Hypothalamus (tissue), 51 donors: ENCODE data around the gene KRT5.

ENCODE experiments used
- DNase-seq, 51 donors: peaks; one replicate each; lab custom pipeline; 2025; lab: John Stamatoyannopoulos, UW

The KRT5 gene

DNA sequence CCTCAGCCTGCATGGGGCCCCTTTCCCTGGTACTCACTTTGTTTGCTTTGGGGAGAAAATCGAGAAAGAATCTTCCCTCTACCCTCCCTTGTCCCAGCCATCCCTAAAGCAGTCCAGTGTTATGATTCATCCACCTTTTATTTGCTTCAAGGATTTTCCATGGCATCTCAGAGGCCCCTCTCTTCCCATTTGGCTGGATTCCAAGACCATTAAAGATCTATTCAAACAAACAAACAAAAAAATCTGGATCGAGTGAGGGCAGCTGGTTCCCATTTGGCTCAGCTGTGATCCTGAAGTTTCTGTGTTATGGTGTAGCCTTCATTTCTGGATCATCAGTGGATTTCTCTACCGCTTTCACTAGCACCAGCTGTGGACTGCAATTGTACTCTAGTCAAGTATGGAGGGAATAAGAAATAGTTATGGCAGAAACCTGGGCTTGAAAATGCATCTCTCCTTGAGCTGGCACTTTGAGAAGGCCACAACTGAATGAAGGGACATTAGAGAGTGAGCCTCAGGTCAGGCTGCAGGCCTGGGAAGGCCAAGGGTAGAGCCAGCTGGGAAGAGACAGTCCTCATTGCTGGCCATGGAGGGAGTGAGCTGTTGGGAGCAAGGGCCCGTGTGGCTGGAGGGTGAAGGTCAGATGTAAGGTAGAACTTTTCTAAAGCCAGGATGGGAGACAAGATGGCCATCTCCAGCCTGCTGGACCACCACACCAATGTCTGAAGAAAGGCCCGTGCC, 19.1 kb upstream of the KRT5 start:
- no peak for DNase-seq

DNA sequence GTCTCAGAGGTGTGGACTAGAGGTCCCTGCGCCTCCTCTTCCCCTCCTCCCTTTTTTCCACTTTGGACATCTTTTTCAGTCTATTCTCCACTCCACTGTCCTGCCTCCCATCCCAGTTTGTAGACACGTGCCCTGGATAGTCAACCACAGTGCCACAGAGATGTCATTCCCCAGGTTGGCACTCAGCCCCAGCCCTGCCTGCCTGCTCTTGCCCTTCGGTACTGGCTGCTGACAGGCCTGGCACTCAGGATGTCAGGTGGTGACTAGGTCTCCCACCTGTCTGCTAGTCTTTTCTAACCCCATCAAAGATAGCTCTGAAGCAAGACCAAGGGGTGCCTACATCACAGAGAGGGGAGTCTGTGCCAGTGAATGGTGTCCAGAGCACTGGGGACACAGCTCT, 16.9 kb upstream of the KRT5 start:
- DNase-seq = no peak

DNA sequence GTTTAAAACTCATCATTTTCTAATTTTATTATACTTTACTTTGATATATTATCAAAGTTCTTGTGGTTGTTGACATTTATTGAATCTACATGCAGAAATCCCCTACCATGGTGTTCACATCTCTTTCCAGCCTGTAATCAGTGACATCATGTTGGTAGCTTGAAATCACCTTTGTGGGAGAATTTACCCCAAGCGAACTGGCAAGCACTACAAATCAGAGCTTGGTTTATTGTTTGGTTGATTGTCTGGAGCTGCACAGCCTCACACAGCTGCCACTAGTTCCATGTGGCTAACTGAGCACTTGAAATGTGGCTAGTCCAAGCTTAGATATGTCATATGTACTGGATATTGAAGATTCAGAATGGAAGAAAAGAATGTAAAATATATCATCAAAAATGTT, 15.4 kb upstream of the KRT5 start:
- no peak for DNase-seq

DNA sequence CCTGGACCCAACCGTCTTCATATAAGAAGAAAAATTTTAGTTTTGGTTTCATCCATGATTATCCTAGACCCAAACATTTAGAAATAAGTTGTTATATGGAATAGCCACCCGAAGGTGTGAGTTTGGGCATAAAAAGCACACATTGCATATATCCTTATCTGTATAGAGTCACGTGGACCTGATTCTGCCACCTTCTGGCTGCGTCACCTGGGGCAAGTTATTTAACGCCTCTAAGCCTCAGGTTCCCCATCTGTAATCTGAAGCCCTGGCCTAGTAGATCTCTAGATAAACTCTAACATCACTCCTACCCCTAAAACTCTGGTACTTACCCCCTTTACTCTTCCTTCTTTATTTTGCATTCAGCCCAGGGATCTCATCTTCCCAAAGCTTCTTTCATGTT, 14.3 kb upstream of the KRT5 start:
- DNase-seq = no peak

DNA sequence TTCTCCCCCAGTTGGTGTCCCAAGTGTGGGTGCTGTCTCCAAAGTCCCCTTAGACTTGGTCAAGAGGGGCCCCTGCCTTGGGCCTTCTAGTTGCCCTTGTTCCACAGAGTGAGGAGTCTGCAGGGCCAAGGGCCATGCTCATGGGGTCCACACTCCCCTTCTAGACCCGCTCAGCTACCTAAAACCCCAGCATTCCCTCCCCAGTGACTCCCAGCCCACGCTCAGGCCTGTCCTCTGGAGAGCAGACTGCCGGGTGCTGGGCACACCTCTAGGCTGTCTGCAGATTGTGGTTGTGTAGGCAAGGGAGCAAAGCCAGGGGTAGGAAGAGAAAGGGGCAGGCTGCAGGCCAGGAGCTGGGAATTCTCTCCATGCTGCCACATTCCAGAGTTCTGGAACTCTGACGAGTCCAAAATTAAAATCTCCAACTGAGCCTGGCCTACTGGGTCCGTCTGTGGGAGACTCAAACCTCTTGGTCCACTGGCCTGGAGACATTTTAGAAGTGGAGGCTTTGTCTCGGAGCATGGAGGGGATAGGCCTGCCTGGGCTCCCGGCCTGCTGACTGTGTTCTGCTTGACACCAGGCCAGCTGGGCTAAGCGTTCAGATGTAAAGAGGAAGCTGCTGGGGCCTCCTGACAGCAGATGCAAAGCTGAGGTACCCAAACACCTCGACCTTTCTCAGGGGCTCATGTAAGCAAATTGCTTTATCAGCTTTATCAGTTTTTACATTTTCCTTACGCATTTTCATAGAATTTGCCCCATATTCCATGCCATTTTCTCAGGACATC, 13.7 kb upstream of the KRT5 start:
- peak in 4 of 51 donors; percentile 8 to 24 (median 14) for DNase-seq

DNA sequence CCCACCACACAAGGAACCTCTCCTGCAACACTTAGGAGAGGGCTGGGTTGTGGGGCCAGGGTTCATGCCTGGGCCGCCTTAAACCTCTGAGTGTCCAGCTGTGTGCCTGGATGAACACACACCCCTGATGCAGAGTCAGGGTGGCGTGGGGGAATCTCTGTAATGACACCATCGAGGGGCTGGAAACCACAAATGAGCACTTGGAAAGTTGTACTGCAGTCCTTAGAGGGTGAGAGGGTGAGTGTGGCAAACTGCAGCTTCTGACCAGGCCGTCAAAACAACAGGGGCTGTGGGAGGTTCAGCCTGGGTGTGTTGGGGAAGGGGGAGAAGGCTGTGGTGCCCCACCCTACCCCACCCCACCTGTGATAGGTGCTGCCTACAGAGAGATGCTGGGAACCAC, 12.4 kb upstream of the KRT5 start:
- no peak for DNase-seq

DNA sequence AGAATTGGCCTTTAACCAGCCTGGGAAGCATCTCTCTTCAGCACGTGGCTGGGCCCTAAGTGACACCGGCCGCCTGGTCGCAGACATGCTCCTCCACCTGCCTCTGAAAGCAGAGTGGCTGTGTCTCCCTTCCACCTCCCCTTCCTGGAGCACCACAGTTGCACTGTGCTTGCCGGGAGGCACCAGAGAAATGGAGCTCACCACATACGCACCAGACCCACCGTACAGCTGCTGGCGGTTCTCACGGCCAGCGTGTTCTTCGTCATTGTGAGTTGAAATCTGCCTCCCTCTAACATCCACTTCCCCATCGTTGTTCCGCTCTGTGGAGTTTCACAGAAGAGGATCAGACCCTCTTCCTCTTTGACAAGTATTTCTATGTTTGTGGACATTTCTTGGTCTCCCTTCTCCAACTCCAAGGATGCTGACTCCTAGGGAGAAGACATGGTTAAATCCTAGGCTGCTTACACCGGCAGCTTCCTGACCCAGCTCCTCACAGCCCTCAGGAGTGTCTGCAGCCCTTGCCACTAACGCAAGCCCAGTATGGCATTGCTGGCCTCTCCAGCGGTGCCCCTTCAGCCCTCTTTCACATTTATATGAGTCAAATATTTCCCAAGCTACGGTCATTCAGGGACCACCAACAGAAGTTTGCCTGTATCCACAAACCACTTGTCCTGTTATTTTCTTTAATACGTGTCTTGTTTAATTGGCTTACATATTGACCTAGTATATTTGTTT, 11.5 kb upstream of the KRT5 start:
- peak in 7 of 51 donors; percentile 7 to 31 (median 17) for DNase-seq

DNA sequence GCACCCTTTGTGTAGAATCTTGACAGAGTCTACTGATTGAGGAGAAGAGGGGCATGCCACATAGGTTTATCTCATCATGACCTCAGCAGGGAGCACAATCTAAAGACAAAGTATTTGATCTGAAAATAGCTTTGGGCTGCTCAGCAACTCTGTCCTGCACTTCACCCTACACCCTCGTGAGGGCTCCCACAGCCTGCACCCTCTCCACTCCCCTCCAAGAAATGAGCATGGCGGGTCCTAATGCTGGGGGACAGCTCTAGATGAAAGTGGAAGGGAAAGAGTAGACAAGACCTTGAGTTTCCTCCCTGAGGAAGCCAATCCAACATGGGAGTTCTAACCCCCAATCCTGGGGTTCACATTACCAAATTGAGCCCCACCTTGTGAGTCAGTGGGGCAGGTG, 10.7 kb upstream of the KRT5 start:
- no peak for DNase-seq

DNA sequence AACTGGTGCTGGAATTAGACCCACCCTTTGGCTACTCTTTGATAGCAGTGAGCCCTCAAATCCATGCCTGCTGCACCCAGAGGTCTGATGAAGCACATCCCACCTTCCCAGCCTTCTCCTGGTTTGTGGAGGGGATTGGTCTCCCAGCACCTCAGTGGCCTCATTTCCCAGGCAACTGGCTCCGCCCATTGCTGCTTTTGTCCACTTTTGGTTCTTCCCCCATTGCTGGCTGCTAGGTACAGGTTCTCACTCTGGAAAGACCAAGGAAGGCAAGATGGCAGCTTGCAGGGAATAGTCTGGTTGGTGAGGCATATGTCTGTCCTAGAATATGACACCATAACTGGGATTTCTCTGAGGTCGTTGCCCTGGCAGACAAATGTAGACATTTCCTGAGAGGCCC, 10.2 kb upstream of the KRT5 start:
- DNase-seq = no peak

DNA sequence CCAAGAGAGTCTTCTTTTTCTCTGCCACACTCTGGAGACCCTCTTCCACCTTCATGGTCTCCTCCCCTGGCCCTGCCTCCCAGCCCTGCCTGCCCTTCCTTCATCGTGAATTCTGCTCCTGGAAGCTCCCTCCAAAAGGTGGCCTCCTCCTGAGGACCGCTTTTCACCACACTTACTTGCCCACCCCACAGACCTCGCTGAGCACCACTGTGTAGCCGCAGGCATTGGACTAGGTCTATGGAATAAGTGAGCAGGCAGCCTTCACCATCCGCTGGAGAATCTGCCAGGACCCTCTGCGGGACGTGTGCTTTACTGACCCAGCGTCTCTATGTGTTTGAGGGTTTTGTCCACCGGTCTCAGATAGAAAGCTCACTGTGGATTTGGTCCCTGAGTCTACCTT, 9.7 kb upstream of the KRT5 start:
- no peak for DNase-seq

DNA sequence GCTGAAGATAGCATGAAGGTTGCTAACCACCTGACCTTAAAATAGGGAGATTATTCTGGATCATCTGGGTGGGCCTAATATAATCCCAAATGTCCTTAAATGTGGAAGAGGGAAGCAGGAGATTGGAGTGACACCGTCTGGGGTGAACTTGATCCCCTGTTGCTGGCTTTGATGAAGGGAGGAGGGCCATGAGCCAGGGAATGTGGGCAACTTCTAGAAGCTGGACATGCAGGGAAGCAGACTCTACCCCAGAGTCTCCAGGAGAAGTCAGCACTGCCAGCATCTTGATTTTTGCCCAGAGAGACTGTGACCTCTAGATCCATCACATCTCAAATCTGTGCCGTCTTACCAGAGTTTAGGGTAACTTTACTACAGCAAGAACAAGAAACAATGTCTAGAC, 9.2 kb upstream of the KRT5 start:
- DNase-seq = no peak

DNA sequence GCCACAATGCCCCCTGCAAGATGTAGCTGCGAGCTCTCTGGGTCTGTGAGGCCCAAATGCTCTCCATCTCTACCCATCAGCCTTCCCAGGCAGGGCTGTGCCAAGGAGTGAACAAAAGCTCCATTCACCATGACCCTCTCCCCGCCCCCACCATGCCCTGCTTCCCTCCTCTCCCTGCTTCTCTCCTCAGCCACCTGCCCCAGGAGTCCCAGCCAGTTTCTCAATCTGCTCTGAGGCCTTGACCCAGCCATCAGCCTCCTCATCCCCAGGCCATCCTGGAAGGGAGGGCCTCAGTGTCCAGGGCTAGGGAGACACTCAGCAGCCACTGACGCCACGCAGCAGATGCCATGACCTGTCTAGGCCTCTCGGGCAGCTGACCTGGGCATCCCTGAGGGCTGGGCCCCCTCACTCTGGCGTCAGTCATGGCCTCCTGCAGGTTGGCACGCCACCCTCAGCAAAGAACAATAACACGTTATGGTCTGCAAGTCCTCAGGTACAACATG, 8.5 kb upstream of the KRT5 start:
- DNase-seq = peak in 38 of 51 donors; percentile 10 to 72 (median 40)

DNA sequence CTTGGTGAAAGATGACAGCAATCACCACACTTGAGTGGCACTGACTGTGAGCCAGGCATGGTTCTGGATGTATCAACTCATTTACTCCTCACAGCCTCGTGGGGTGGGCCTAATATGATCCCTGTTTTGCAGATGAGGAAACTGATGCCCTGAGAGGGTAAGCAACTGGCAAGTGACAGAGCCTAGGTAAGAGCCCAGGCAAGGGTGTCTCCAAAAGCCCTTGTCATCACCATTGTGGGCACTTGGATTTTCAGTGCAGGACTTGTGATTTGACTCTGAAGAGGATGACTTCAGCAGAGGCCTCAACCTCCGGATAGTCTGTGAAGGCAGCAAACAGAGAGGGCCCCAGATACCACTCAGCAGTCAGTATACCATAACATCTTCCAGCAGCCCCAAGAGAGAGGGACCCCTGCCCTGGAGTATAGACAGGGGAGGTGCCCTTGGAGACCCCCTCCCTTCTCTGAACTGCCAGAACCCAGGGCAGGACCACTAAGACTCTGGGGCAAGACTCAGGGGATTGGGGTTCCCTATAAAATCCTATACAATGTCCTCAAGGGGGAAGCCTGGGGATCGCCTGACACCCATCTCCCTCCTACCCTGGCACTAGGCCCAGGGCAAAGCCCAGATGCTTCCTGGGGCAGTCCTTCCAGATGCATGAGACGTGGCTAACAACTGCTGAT, 7.1 kb upstream of the KRT5 start:
- no peak for DNase-seq

DNA sequence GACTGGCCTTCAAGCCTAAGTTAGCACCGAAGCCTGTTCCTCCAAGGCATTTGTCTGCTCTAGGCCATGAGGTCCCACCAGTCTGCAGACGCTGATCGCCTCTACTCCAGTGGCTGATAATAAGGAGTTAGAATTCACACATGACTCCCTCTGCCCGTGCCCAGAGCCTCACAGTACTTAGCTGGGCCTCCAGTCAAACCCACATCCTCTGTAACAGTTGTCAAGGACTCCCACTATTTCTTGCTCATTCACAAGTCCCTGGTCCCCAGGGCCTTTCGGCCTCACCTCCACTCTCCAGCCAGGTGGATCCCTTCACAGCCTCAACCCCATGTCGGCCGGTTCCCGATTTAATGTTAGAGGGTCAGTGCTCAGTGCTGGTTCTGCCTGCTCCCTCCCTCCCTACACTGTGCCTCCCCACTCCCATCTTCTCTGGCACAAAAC, 6.3 kb upstream of the KRT5 start:
- no peak for DNase-seq

DNA sequence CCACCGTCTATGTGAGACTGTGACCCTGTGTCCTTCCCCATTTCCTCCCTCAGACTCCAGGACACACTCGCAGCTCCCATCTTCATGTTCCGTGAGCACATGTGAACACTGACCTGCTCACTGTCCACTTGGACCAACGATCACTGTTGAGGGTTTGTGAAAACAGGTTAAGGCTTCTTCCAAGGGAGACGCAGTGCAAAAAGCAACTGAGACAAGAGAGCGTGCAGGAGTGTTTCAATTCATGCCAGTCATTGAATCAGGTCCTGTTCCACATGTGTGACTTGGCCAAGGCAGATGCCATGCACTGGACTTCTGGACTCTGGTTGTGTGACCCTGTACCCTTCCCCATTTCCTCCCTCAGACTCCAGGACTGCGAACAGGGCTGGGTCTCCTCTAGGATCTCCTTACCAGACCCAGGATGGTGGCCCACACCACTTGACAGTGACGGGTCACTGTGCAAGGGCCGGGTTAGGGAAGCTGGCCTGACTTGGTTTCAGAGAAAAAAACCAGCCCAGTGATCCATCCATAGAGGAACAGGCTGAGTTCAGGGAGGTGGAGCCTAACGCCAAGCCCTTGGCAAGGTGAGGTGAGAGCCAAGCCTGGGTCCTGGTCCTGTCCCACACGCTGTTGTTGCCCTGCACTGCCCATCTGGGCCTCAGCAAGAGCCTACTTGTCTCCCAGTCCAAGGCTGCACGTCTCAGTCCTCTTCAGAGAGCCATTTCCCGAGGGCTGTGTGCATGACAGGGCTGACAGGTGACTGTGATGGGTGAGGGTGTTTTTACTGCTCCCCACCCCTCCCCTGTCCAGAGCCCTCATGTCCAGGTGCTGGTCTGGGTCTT, 5.7 kb upstream of the KRT5 start:
- DNase-seq = no peak

DNA sequence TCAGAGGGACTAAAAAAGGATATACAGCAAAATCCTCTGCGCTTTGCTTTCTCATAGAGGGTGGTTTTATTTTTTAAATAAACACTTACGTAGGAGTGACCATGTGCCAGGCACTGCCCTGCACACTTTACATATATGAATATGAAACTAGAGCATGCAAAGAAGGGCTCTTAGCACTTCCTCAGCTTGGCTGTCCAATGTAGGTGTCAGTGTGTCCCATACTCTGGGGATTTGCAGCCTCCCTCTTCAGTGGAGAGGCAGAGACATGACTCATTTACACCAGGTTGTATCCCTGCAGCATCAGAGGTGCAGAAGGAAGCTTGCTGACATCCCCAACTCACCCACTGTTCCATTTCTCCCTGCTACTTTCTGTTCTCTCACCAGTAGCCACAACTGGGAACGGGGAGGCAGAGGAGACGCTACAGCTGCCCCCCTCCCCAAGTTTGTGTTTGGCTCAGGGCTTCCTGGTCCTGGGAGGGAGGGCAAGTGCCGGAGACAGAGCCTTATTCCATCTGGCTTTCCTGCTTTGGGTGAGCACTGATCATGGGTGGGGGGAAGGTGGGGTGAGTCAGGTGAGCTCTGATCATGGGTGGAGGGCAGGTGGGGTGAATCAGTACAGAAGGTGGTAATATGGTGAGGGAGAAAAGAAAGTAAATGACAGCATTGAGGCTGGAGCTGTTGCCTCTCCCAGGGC, 4.9 kb upstream of the KRT5 start:
- no peak for DNase-seq

DNA sequence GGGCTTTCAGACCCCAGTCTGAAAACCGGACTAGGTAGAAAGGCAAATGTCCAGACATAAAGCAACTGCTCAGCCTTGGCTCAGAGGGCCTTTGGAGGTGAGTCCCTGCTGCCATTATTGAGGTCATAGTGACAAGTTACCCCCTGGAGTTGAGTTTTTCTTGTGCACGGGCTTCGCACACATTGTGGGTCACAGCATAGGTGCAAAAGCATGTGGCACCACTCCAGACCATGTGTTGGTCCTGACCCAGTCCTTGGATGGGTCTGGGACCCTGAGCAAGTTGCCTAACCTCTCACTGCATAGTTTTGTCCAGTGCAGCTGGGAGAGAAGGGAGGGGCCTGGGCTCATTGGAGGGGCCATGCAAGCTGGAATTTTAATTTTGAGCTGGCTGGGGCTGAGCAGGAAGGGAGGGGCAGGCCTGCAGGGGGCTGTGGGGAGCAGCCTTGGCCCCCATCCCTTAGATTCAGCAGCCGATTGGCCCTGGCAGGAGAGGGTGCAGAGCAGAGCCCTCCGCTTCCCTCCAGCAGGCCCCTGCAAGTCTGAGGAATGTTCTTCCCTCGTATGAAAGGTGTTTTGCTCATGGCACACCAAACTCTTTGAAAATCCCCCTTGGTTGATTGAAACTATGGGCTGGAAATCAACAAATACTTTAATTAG, 4.2 kb upstream of the KRT5 start:
- no peak for DNase-seq

DNA sequence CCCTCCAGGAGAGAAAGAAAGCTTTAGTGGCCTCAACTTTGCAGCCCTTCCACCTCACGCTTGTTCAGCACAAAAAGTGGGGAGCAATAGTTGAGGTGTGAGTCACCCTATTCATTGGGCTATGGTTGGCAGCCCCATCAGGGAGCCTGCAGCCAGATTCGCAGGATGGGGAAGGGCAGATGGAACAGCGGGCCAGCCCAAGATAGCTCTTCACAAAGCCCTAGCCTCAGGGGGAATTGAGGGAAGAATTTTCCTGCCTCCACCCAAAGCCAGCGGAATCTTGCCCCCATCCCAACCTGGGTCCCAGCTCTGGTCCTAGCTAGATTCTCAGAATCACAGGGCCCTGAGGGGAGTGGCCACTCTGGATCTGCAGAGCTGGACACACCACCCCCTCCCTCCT, 3.6 kb upstream of the KRT5 start:
- peak in 1 of 51 donors; percentile 13 for DNase-seq
